ENCODE measurements around the gene OTOP2. TPM values are rescaled to one million over a fixed set of nuclear protein-coding genes. Genes with fewer than 3 reads are reported as not detected.
A peak's percentile ranks its signal among the peaks of the same experiment; 100 is the strongest.
"Not testable (repeated sequence)": the region's sequence is repeated elsewhere in the genome, so short reads cannot be mapped to it uniquely, and the experiment has no call there.

OTOP2 gene
- polyA plus RNA-seq, 5 donors = not detected

GRCh38 chr17:74951680-74952421, 27.8 kb downstream of the OTOP2 start:
- DNase-seq = no peak

- DNase-seq = no peak
These were observed 28.5 kb downstream of the OTOP2 start for GRCh38 chr17:74952431-74953133.

GRCh38 chr17:74953134-74953687, 29.1 kb downstream of the OTOP2 start:
- DNase-seq = no peak

GRCh38 chr17:74954115-74954514, 30.0 kb downstream of the OTOP2 start:
- DNase-seq = no peak

GRCh38 chr17:74954665-74955421, 30.8 kb downstream of the OTOP2 start:
- DNase-seq = no peak

- no peak for DNase-seq
These were observed 32.0 kb downstream of the OTOP2 start for GRCh38 chr17:74956093-74956492.

GRCh38 chr17:74957935-74958740, 34.1 kb downstream of the OTOP2 start:
- DNase-seq = peak in 1 of 2 donors; percentile 47

GRCh38 chr17:74959826-74960515, 35.9 kb downstream of the OTOP2 start:
- DNase-seq = no peak

GRCh38 chr17:74960570-74961342, 36.7 kb downstream of the OTOP2 start:
- peak in 1 of 2 donors; percentile 55 for DNase-seq

GRCh38 chr17:74961657-74962350, 37.7 kb downstream of the OTOP2 start:
- DNase-seq = peak; percentile 73 to 79

GRCh38 chr17:74962622-74963394, 38.7 kb downstream of the OTOP2 start:
- no peak for DNase-seq

- DNase-seq = no peak
These were observed 39.6 kb downstream of the OTOP2 start for GRCh38 chr17:74963656-74964055.

- no peak for DNase-seq
These were observed 40.2 kb downstream of the OTOP2 start for GRCh38 chr17:74964246-74964761.

GRCh38 chr17:74964988-74965622, 41.0 kb downstream of the OTOP2 start:
- DNase-seq = no peak

- DNase-seq = peak in 1 of 2 donors; percentile 52
These were observed 44.3 kb downstream of the OTOP2 start for GRCh38 chr17:74968361-74968780.

- not testable (repeated sequence) for DNase-seq
These were observed 45.4 kb downstream of the OTOP2 start for GRCh38 chr17:74969501-74969900.

GRCh38 chr17:74970395-74970794, 46.3 kb downstream of the OTOP2 start:
- no peak for DNase-seq

Measured in right lung (tissue), 5 donors.